ENCODE measurements around the gene RAB3IP. TPM values are rescaled to one million over a fixed set of nuclear protein-coding genes. Genes with fewer than 3 reads are reported as not detected.

The RAB3IP gene
- total RNA-seq, 4 donors from 2014 or later: 24.1 to 38.4 (median 36.3) TPM

DNA sequence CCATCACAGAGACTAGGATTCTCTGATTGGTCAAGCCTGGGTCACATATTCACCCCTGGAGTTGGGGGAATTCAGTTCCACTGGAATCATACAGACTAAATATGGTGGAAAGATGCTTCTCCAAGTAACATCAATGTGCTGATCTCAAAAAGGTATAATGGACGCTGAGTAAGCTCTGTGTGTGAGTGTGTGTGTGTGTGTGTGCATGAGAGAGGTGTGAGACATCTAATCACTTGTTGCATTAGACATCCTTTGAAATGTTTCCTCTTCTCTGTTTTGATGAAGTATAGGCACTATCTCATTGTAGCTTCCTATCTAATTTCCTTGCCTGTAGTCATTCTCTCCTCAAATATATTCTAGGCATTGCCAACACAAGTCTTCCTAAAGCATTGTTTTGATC is 5.0 kb upstream of the RAB3IP start:
- intact Hi-C loops (cut with DNase I; ENCODE audit: low total_unique reads) (no loop called here), in situ Hi-C loops (cut with MboI; ENCODE audit: low pct_ligation_motif_present in 1 of 4, low pct_unique_long_range_greater_than_20kb in 1 of 4, low sequenced_read_pairs in 3 of 4) (no loop called here)
- TF ChIP-seq POLR2AphosphoS5 (IDR thresholded peaks at IDR 0.05) (no peak), EP300 (IDR thresholded peaks at IDR 0.05; ENCODE audit: low read depth) (no peak), POLR2A (IDR thresholded peaks at IDR 0.05) (no peak)
- TF ChIP-seq, protein P1, sequence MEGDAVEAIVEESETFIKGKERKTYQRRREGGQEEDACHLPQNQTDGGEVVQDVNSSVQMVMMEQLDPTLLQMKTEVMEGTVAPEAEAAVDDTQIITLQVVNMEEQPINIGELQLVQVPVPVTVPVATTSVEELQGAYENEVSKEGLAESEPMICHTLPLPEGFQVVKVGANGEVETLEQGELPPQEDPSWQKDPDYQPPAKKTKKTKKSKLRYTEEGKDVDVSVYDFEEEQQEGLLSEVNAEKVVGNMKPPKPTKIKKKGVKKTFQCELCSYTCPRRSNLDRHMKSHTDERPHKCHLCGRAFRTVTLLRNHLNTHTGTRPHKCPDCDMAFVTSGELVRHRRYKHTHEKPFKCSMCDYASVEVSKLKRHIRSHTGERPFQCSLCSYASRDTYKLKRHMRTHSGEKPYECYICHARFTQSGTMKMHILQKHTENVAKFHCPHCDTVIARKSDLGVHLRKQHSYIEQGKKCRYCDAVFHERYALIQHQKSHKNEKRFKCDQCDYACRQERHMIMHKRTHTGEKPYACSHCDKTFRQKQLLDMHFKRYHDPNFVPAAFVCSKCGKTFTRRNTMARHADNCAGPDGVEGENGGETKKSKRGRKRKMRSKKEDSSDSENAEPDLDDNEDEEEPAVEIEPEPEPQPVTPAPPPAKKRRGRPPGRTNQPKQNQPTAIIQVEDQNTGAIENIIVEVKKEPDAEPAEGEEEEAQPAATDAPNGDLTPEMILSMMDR (IDR thresholded peaks at IDR 0.05): no peak
- H3K27me3 ChIP-seq: no peaks in the 10 kb centered on the region
- no peaks in the 10 kb centered on the region for H3K9me3 ChIP-seq
- H3K4me3 ChIP-seq: no peak overlapping the region
- H3K27ac ChIP-seq: no peak overlapping the region
- WGBS, 2 donors (ENCODE audit: low coverage in 1 of 2): 83% methylated on average over 1 of the region's 1 CpG
- H3K36me3 ChIP-seq: no peaks in the 10 kb centered on the region
- H3K4me1 ChIP-seq: peaks cover 0 to 5% (median 0%) of the 10 kb centered on the region in 4 donors
- no peak for DNase-seq

- intact Hi-C loops (cut with DNase I; ENCODE audit: low total_unique reads) (no loop called here), in situ Hi-C loops (cut with MboI; ENCODE audit: low pct_ligation_motif_present in 1 of 4, low pct_unique_long_range_greater_than_20kb in 1 of 4, low sequenced_read_pairs in 3 of 4) (no loop called here)
- H3K4me1 ChIP-seq: peaks cover 0 to 19% (median 9%) of the 10 kb centered on the region in 4 donors
- H3K4me3 ChIP-seq: peak overlapping the region; percentile 63 to 95 (median 84)
- TF ChIP-seq EP300 (IDR thresholded peaks at IDR 0.05; ENCODE audit: low read depth) (no peak), POLR2AphosphoS5 (IDR thresholded peaks at IDR 0.05) (peak; percentile 16 to 63 (median 43)), POLR2A (IDR thresholded peaks at IDR 0.05) (peak; percentile 64)
- WGBS, 2 donors (ENCODE audit: low coverage in 1 of 2): 1 to 2% methylated on average over 8 to 34 of the region's 66 CpGs
- peak; percentile 72 for DNase-seq
- no peaks in the 10 kb centered on the region for H3K36me3 ChIP-seq
- no peaks in the 10 kb centered on the region for H3K9me3 ChIP-seq
- H3K27ac ChIP-seq: peak overlapping the region; percentile 87 to 93 (median 90)
- no peaks in the 10 kb centered on the region for H3K27me3 ChIP-seq
These were observed 879 bp downstream of the RAB3IP start for GRCh38 chr12:69739287-69740191.

GRCh38 chr12:69744109-69744508 is 5.4 kb downstream of the RAB3IP start:
- H3K4me1 ChIP-seq: peaks cover 0 to 14% (median 9%) of the 10 kb centered on the region in 4 donors
- H3K36me3 ChIP-seq: no peaks in the 10 kb centered on the region
- no peak overlapping the region for H3K27ac ChIP-seq
- no peaks in the 10 kb centered on the region for H3K27me3 ChIP-seq
- intact Hi-C loops (cut with DNase I; ENCODE audit: low total_unique reads): no loop called here
- H3K4me3 ChIP-seq: no peak overlapping the region
- DNase-seq: no peak
- TF ChIP-seq EP300 (IDR thresholded peaks at IDR 0.05; ENCODE audit: low read depth): no peak
- TF ChIP-seq POLR2A (IDR thresholded peaks at IDR 0.05): no peak
- TF ChIP-seq, protein P1 (IDR thresholded peaks at IDR 0.05): no peak
- 65 to 97% methylated on average over 2 to 4 of the region's 4 CpGs for WGBS, 2 donors (ENCODE audit: low coverage in 1 of 2)
- in situ Hi-C loops (cut with MboI; ENCODE audit: low pct_ligation_motif_present in 1 of 4, low pct_unique_long_range_greater_than_20kb in 1 of 4, low sequenced_read_pairs in 3 of 4): no loop called here
- H3K9me3 ChIP-seq: no peaks in the 10 kb centered on the region

DNA sequence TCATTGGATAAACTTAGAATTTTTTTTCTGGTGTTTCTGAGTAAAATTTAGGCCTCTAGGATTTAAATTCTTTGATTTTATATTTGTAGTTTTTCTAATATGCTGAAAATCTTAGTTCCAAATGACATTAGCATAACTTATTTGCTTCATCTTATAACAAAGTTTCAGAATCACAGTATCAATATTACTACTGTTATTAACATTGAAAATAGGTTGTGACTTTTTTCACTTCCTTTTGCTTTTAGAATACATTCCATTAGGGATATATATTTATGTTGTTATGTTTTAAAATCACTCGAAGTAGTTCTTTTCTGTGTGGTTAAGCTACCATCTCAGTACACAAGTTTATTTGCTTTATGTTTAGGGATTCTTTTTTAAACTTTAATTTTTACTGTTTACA is 12.8 kb downstream of the RAB3IP start:
- DNase-seq: no peak
- in situ Hi-C loops (cut with MboI; ENCODE audit: low pct_ligation_motif_present in 1 of 4, low pct_unique_long_range_greater_than_20kb in 1 of 4, low sequenced_read_pairs in 3 of 4): no loop called here
- H3K36me3 ChIP-seq: peaks cover 0 to 12% (median 4%) of the 10 kb centered on the region in 4 donors
- H3K4me3 ChIP-seq: no peak overlapping the region
- intact Hi-C loops (cut with DNase I; ENCODE audit: low total_unique reads): no loop called here
- WGBS, 2 donors (ENCODE audit: low coverage in 1 of 2): 50 to 59% methylated on average over 1 of the region's 1 CpG
- H3K9me3 ChIP-seq: no peaks in the 10 kb centered on the region
- H3K4me1 ChIP-seq: no peaks in the 10 kb centered on the region
- H3K27me3 ChIP-seq: no peaks in the 10 kb centered on the region
- H3K27ac ChIP-seq: no peak overlapping the region
- TF ChIP-seq POLR2A (IDR thresholded peaks at IDR 0.05) (no peak), EP300 (IDR thresholded peaks at IDR 0.05; ENCODE audit: low read depth) (no peak), POLR2AphosphoS5 (IDR thresholded peaks at IDR 0.05) (no peak)
- TF ChIP-seq, protein P1 (IDR thresholded peaks at IDR 0.05): no peak
